Measurements from ENCODE around the gene PBX1.
A peak's percentile ranks its signal among the peaks of the same experiment; 100 is the strongest.
"Not testable (repeated sequence)": the region's sequence is repeated elsewhere in the genome, so short reads cannot be mapped to it uniquely, and the experiment has no call there.

PBX1 gene

GRCh38 chr1:164558461-164559341, at the start of gene PBX1:
Gene PBX1, plus strand, starts transcription at chr1:164559184.
- DNase-seq: peak; percentile 99

- peak; percentile 30 for DNase-seq
These were observed 48.5 kb upstream of the PBX1 start for GRCh38 chr1:164510435-164510834.

GRCh38 chr1:164511001-164511705, 47.8 kb upstream of the PBX1 start:
- no peak for DNase-seq

- no peak for DNase-seq
These were observed 43.8 kb upstream of the PBX1 start for GRCh38 chr1:164515231-164515630.

- DNase-seq: peak; percentile 10
These were observed 43.2 kb upstream of the PBX1 start for GRCh38 chr1:164515711-164516331.

GRCh38 chr1:164516591-164516990, 42.4 kb upstream of the PBX1 start:
- DNase-seq: no peak

GRCh38 chr1:164518692-164519332, 40.2 kb upstream of the PBX1 start:
- no peak for DNase-seq

GRCh38 chr1:164519426-164519825, 39.6 kb upstream of the PBX1 start:
- DNase-seq: peak; percentile 13

GRCh38 chr1:164524810-164525209, 34.2 kb upstream of the PBX1 start:
- peak; percentile 56 for DNase-seq

GRCh38 chr1:164534863-164535610, 23.9 kb upstream of the PBX1 start:
- DNase-seq: no peak

GRCh38 chr1:164552463-164552988, 6.5 kb upstream of the PBX1 start:
- not testable (repeated sequence) for DNase-seq

- DNase-seq: no peak
These were observed 1.7 kb upstream of the PBX1 start for GRCh38 chr1:164557270-164557669.

GRCh38 chr1:164559342-164560051, 513 bp downstream of the PBX1 start:
- DNase-seq: no peak

- no peak for DNase-seq
These were observed 1.1 kb downstream of the PBX1 start for GRCh38 chr1:164560121-164560541.

GRCh38 chr1:164560556-164560955, 1.6 kb downstream of the PBX1 start:
- no peak for DNase-seq

- DNase-seq: no peak
These were observed 2.0 kb downstream of the PBX1 start for GRCh38 chr1:164561007-164561406.

- no peak for DNase-seq
These were observed 2.5 kb downstream of the PBX1 start for GRCh38 chr1:164561472-164561871.

- no peak for DNase-seq
These were observed 3.1 kb downstream of the PBX1 start for GRCh38 chr1:164562061-164562460.

GRCh38 chr1:164562511-164562910, 3.5 kb downstream of the PBX1 start:
- no peak for DNase-seq

- no peak for DNase-seq
These were observed 4.0 kb downstream of the PBX1 start for GRCh38 chr1:164562947-164563520.

Measured in fibroblast of upper back skin (primary cell).